Ovary (tissue), 9 donors: ENCODE results near the gene UBQLN1. TPM values are rescaled to one million over a fixed set of nuclear protein-coding genes. Genes with fewer than 3 reads are reported as not detected.
"Not testable (repeated sequence)": the region's sequence is repeated elsewhere in the genome, so short reads cannot be mapped to it uniquely, and the experiment has no call there.

Experiments used
- DNase-seq, 5 donors: peaks; one replicate each; pipeline ENCODE4 v3.0.0-alpha.2; 2019 to 2020
- H3K27ac ChIP-seq, 2 donors: fragments of 200-600 bp; one replicate each; pipeline versions ENCODE4 v1.5.1 to v1.8.0; 2019 to 2022
- H3K27me3 ChIP-seq: fragments of 200-600 bp; one replicate; pipeline ENCODE4 v1.8.0; 2022
- H3K36me3 ChIP-seq: fragments of 200-600 bp; sonication (generic); one replicate; pipeline ENCODE4 v1.5.1; 2019
- H3K4me1 ChIP-seq: one replicate; pipeline ENCODE4 v1.8.1; 2013; ENCODE audit warnings: mild to moderate bottlenecking, moderate library complexity; ENCODE audit not compliant: insufficient read depth
- H3K4me3 ChIP-seq: fragments of 200-600 bp; sonication (generic); one replicate; pipeline ENCODE4 v1.5.1; 2017
- H3K9me3 ChIP-seq, 2 donors: fragments of 200-600 bp in 1 of 2; sonication (generic) in 1 of 2; one replicate each; pipeline versions ENCODE4 v1.5.1 to v1.8.1; 2013 to 2019; ENCODE audit warnings: mild to moderate bottlenecking in 1 of 2, moderate library complexity in 1 of 2
- EP300 ChIP-seq: sonication (generic); formaldehyde crosslinking; IDR thresholded peaks from one replicate; pipeline ENCODE4 v1.6.1; 2017; ENCODE audit warnings: antibody characterized with exemption
- POLR2A ChIP-seq: fragments of 450-650 bp; IDR thresholded peaks from one replicate; pipeline ENCODE4 v1.6.1; 2017; ENCODE audit warnings: antibody characterized with exemption, mild to moderate bottlenecking, moderate library complexity
- WGBS, 3 donors: extraction: QIAGEN DNeasy Blood & Tissue Kit in 1 of 3; methylation state at CpG; one replicate each; pipeline versions ENCODE4 v1.1.5 to v1.1.7; 2013 to 2017; 5-methylcytosine and 5-hydroxymethylcytosine counted together
- intact Hi-C, 4 donors: fragments of 100-400 bp; cut with DNase I; formaldehyde crosslinking; loops; one replicate each; pipeline versions ENCODE4 v1.11.0 to v1.15.1; 2022 to 2023
- polyA plus RNA-seq, 2 donors: library from polyadenylated mRNA; stranded (reverse); fragments of 200-250 nt in 1 of 2; fragments of 350-450 nt in 1 of 2; fragmentation: Illumina TruSeq in 1 of 2; extraction: RNeasy Lipid Tissue Mini Kit (QIAGEN cat#74804) in 1 of 2; gene quantifications; one replicate each; pipeline ENCODE4 v1.2.3, GENCODE V29; 2013 to 2014
- total RNA-seq, 7 donors: library from RNA; depleted of rRNA in 2 of 7; stranded (reverse); fragments of >200 nt in 2 of 7; fragmentation: NEBNext Ultra II Directional in 3 of 7; extraction: Animal tissue kit (Norgen Biotek cat#: 25700) in 3 of 7; gene quantifications; one replicate each; pipeline versions ENCODE4 v1.1.0 to v1.2.4, GENCODE V29; 2016 to 2023
- TF ChIP-seq, protein P1 (sequence below), 3 donors: fragments of 450-650 bp in 2 of 3; fragments of 200-600 bp in 1 of 3; IDR thresholded peaks; one replicate each; pipeline versions ENCODE4 v1.5.1 to v1.8.0; 2016 to 2022; ENCODE audit warnings: antibody characterized with exemption in 3 of 3, mild to moderate bottlenecking in 1 of 3
- donor health status: DM: no; HTN: no; CAD: no; lungs with moderate emphysema.
- donor health status: DM: no; HTN: no; CAD: no.
- donor health status: Bipolar disorder and iron deficiency.
- donor health status: DM: yes; HTN: yes; CAD: no.
- donor health status: DM: no; HTN: no; CAD: no.
- donor health status: DM: yes; HTN: yes; CAD: no.

The UBQLN1 gene
- total and polyA plus RNA-seq, 9 donors: 28.2 to 105 (median 82.3) TPM

DNA sequence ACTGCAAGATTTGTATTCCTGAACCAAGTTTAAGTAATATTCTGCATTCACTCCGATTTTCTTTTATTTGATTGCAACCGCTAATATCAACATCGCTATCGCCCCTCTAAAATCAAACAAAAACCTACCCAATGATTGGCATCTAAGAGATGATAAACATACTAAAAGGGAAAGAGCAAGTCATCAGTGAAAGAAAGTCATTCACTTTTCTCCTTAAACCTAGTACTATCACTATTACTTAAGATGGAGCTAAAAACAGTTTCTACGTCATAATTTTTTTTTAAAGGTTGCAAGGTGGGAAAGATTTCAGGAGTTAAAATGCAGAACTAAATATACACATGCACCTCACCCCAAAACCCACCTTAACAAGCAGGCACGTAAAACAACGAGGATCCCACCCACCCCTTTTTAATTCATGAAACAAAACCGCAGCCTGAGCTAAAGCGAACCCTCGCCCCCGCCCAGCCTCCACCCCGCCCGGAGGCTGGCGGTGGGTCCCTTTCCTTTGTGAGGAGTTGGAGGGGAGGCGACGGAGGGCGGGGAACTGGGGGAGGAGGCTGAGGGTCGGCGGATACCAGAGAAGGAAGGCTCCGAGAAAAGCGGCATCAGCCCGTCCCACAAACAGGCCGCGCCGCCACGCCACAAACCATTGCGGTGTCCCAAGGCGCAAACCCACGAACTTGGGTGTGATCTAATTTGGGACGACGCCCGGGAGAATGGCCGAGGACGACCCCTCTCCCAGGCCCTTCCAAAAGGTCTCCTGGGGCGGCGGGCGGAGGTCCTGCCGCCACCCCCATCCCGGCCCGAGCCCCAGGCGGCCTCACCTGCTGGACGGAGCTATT lies 861 bp downstream of the UBQLN1 start:
- 0% methylated on average over 37 to 42 of the region's 42 CpGs for WGBS, 3 donors
- intact Hi-C loops: no loop called here
- peak overlapping the region; percentile 89 to 94 for H3K27ac ChIP-seq
- no peaks in the 10 kb centered on the region for H3K36me3 ChIP-seq
- peaks cover 2% of the 10 kb centered on the region for H3K4me1 ChIP-seq
- H3K4me3 ChIP-seq: peak overlapping the region; percentile 84
- TF ChIP-seq EP300 (no peak), POLR2A (no peak)
- TF ChIP-seq, protein P1, sequence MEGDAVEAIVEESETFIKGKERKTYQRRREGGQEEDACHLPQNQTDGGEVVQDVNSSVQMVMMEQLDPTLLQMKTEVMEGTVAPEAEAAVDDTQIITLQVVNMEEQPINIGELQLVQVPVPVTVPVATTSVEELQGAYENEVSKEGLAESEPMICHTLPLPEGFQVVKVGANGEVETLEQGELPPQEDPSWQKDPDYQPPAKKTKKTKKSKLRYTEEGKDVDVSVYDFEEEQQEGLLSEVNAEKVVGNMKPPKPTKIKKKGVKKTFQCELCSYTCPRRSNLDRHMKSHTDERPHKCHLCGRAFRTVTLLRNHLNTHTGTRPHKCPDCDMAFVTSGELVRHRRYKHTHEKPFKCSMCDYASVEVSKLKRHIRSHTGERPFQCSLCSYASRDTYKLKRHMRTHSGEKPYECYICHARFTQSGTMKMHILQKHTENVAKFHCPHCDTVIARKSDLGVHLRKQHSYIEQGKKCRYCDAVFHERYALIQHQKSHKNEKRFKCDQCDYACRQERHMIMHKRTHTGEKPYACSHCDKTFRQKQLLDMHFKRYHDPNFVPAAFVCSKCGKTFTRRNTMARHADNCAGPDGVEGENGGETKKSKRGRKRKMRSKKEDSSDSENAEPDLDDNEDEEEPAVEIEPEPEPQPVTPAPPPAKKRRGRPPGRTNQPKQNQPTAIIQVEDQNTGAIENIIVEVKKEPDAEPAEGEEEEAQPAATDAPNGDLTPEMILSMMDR (IDR thresholded peaks at IDR 0.05): no peak
- no peaks in the 10 kb centered on the region for H3K9me3 ChIP-seq
- DNase-seq: peak in 4 of 5 donors; percentile 15 to 62 (median 47)
- no peaks in the 10 kb centered on the region for H3K27me3 ChIP-seq

DNA sequence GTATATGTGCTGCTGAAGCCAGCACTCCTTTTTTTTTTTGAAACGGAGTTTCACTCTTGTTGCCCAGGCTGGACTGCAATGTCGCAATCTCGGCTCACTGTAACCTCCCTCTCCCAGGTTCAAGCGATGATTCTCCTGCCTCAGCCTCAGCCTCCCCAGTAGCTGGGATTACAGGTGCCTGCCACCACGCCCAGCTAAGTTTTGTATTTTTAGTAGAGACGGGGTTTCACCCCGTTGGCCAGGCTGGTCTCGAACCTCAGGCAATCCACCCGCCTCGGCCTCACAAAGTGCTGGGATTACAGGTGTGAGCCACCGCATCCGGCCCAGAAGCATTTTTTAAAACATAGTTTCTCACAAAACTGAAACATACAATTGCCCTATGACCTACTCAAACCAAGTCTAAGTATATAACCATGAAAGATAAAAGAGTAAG lies 2.5 kb downstream of the UBQLN1 start:
- H3K27me3 ChIP-seq, H3K36me3 ChIP-seq, H3K9me3 ChIP-seq, H3K4me1 ChIP-seq, intact Hi-C loops, DNase-seq, H3K27ac ChIP-seq, H3K4me3 ChIP-seq: not testable (repeated sequence)
- 95 to 98% (median 97%) methylated on average over 12 of the region's 12 CpGs for WGBS, 3 donors

GRCh38 chr9:83701769-83702168 lies 6.0 kb downstream of the UBQLN1 start:
- Histone ChIP-seq H3K9me3 (no peaks in the 10 kb centered on the region), H3K4me1 (peaks cover 8% of the 10 kb centered on the region), H3K27me3 (no peaks in the 10 kb centered on the region), H3K4me3 (no peak overlapping the region), H3K27ac (no peak overlapping the region), H3K36me3 (no peaks in the 10 kb centered on the region)
- intact Hi-C loops: no loop called here
- WGBS, 3 donors: 25 to 29% (median 26%) methylated on average over 6 of the region's 6 CpGs
- no peak for TF ChIP-seq EP300
- TF ChIP-seq, protein P1 (IDR thresholded peaks at IDR 0.05): no peak
- TF ChIP-seq POLR2A: no peak
- DNase-seq: no peak

GRCh38 chr9:83701286-83701685 lies 6.5 kb downstream of the UBQLN1 start:
- no peak overlapping the region for H3K27ac ChIP-seq
- no peaks in the 10 kb centered on the region for H3K9me3 ChIP-seq
- no peaks in the 10 kb centered on the region for H3K36me3 ChIP-seq
- DNase-seq: no peak
- H3K4me3 ChIP-seq: no peak overlapping the region
- no peak for TF ChIP-seq EP300
- no peak for TF ChIP-seq POLR2A
- TF ChIP-seq, protein P1 (IDR thresholded peaks at IDR 0.05): no peak
- peaks cover 8% of the 10 kb centered on the region for H3K4me1 ChIP-seq
- intact Hi-C loops: no loop called here
- H3K27me3 ChIP-seq: no peaks in the 10 kb centered on the region
- 90 to 95% (median 93%) methylated on average over 1 of the region's 1 CpG for WGBS, 3 donors

- intact Hi-C loops: no loop called here
- Histone ChIP-seq H3K27ac (no peak overlapping the region), H3K36me3 (no peaks in the 10 kb centered on the region), H3K9me3 (no peaks in the 10 kb centered on the region), H3K4me1 (peaks cover 8% of the 10 kb centered on the region), H3K4me3 (no peak overlapping the region), H3K27me3 (no peaks in the 10 kb centered on the region)
- DNase-seq: no peak
- TF ChIP-seq EP300 (no peak), POLR2A (no peak)
- TF ChIP-seq, protein P1 (IDR thresholded peaks at IDR 0.05): no peak
- 86 to 96% (median 92%) methylated on average over 3 of the region's 3 CpGs for WGBS, 3 donors
Observed at GRCh38 chr9:83699615-83700014, 8.1 kb downstream of the UBQLN1 start.
